WI38 (cell line): Measurements from ENCODE around the gene SDHC.
"Not testable (repeated sequence)": the region's sequence is repeated elsewhere in the genome, so short reads cannot be mapped to it uniquely, and the experiment has no call there.

Experiments
- H3K4me3 ChIP-seq: 2 replicates; pipeline ENCODE4 v1.5.1; 2011; ENCODE audit warnings: low read depth, mild to moderate bottlenecking, control low read depth, low read length
- TF ChIP-seq, protein P1 (sequence below): IDR thresholded peaks from 2 replicates; pipeline ENCODE4 v1.5.1; 2012; ENCODE audit warnings: low read depth, mild to moderate bottlenecking, control low read depth, low read length

Gene SDHC

DNA sequence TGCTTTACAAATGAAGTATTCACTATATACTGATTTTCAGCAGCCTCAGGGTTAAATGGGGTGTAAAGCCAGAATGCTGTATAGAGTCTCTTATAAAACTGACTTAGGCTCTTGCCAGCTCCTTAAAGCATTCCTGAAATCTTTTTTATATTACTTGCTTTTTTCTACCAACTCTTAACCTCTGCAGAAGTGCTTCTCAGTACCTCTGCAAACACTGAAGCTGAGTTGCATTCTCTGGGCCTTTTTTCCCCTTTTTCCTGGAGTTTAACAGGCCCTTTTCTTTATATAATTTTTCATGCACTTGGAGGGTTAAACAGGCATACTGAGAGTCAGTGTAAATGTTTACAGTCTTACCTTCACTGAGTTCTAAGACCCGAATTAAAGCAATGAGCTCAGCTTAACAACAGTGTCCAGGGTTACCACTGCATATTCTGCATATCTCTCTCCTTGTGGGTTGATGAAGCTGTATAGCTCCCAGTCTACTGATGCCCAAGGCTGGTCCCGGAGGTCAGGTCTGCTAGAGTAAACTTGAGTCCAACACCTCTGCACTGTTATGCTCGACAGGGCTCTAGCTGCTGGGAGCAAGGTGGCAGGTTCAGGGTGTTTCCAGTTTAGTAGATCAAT, 94.4 kb downstream of the SDHC start:
- TF ChIP-seq, protein P1, sequence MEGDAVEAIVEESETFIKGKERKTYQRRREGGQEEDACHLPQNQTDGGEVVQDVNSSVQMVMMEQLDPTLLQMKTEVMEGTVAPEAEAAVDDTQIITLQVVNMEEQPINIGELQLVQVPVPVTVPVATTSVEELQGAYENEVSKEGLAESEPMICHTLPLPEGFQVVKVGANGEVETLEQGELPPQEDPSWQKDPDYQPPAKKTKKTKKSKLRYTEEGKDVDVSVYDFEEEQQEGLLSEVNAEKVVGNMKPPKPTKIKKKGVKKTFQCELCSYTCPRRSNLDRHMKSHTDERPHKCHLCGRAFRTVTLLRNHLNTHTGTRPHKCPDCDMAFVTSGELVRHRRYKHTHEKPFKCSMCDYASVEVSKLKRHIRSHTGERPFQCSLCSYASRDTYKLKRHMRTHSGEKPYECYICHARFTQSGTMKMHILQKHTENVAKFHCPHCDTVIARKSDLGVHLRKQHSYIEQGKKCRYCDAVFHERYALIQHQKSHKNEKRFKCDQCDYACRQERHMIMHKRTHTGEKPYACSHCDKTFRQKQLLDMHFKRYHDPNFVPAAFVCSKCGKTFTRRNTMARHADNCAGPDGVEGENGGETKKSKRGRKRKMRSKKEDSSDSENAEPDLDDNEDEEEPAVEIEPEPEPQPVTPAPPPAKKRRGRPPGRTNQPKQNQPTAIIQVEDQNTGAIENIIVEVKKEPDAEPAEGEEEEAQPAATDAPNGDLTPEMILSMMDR = no peak
- no peak overlapping the region for H3K4me3 ChIP-seq

DNA sequence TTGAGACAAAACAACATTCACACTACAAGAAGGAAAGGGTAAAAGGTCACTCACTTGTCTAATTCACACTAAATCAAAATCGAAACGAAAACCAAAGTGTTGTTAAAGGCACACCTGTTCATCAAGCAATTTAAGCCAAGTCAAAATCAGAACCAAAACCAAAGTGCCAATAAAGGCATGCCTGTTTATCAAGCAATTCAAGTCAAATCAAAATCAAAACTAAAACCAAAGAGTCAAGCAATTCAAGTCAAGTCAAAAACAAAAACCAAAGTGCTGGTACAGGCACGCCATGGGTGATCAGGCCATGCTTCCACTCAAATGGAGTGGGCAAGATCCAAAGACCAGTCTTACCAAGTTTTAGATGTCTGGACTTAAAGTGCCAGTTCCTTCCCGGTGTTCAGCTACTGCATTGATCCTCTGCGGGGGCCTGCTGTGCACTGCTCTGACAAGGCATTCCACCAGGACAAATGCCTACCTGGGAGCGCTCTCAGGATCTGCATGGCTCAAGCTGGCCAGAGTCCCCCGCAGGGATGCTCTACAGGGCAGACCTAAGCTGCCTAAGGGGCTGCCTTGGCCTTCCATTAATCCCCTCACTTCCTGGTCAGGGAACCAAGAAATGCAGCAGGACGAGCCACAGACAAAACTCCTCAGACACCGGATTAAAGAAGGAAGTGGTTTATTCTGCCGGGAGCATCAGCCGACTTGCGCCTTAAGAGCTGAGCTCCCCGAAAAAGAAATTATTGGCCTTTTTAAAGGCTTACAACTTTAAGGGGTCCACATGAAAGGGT, 95.9 kb downstream of the SDHC start:
- not testable (repeated sequence) for H3K4me3 ChIP-seq

DNA sequence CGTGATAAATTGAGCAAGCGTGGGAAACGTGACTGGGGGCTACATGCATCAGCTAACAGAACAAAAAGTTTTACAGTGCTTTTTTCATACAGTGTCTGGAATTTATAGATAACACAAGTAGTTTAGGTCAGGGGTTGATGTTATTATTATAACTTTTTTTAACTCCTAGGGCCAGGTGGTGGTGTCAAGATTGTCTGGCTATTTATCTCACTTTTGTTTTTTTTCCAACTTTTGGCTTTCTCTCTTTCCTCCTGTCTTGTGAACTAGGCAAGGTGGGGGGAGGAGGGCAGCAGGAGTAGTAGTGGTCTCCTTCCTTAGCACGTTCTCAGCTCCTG, 96.4 kb downstream of the SDHC start:
- H3K4me3 ChIP-seq = not testable (repeated sequence)
